Brain microvascular endothelial cell (primary cell): Measurements from ENCODE around the gene FRMPD2.

ENCODE experiments used
- DNase-seq: peaks from one replicate; pipeline ENCODE4 v3.0.0-alpha.2; 2020
- H3K27ac ChIP-seq: fragments of 250-450 bp; sonication (Bioruptor Pico); 2 replicates; pipeline ENCODE4 v1.5.1; 2020; ENCODE audit warnings: mild to moderate bottlenecking, moderate library complexity
- H3K27me3 ChIP-seq: fragments of 250-450 bp; sonication (Bioruptor Pico); replicated peaks from 2 replicates; pipeline ENCODE4 v1.5.1; 2020; ENCODE audit warnings: mild to moderate bottlenecking
- H3K36me3 ChIP-seq: fragments of 250-450 bp; sonication (Bioruptor Pico); replicated peaks from 2 replicates; pipeline ENCODE4 v1.5.1; 2020; ENCODE audit warnings: mild to moderate bottlenecking
- H3K4me3 ChIP-seq: 2 replicates; pipeline ENCODE4 v1.5.1; 2011; ENCODE audit warnings: low read depth, mild to moderate bottlenecking, control low read depth, low read length, moderate library complexity
- in situ Hi-C: cut with HindIII; loops from 2 replicates; pipeline ENCODE4 v1.10.0; 2017; ENCODE audit warnings: low sequenced_read_pairs, low pct_ligation_motif_present
- TF ChIP-seq, protein P1 (sequence below): IDR thresholded peaks from 2 replicates; pipeline ENCODE4 v1.5.1; 2011; ENCODE audit warnings: low read depth, mild to moderate bottlenecking, moderate library complexity, low read length, control low read depth, inconsistent platforms; ENCODE audit errors: missing control alignments

The FRMPD2 gene, protein sequence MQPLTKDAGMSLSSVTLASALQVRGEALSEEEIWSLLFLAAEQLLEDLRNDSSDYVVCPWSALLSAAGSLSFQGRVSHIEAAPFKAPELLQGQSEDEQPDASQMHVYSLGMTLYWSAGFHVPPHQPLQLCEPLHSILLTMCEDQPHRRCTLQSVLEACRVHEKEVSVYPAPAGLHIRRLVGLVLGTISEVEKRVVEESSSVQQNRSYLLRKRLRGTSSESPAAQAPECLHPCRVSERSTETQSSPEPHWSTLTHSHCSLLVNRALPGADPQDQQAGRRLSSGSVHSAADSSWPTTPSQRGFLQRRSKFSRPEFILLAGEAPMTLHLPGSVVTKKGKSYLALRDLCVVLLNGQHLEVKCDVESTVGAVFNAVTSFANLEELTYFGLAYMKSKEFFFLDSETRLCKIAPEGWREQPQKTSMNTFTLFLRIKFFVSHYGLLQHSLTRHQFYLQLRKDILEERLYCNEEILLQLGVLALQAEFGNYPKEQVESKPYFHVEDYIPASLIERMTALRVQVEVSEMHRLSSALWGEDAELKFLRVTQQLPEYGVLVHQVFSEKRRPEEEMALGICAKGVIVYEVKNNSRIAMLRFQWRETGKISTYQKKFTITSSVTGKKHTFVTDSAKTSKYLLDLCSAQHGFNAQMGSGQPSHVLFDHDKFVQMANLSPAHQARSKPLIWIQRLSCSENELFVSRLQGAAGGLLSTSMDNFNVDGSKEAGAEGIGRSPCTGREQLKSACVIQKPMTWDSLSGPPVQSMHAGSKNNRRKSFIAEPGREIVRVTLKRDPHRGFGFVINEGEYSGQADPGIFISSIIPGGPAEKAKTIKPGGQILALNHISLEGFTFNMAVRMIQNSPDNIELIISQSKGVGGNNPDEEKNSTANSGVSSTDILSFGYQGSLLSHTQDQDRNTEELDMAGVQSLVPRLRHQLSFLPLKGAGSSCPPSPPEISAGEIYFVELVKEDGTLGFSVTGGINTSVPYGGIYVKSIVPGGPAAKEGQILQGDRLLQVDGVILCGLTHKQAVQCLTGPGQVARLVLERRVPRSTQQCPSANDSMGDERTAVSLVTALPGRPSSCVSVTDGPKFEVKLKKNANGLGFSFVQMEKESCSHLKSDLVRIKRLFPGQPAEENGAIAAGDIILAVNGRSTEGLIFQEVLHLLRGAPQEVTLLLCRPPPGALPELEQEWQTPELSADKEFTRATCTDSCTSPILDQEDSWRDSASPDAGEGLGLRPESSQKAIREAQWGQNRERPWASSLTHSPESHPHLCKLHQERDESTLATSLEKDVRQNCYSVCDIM (N-terminal part only)

GRCh38 chr10:48274636-48275035 is at the start of gene FRMPD2:
Gene FRMPD2 (minus strand): TSS chr10:48274696. CDS start chr10:48274567, 129 bp downstream.
- TF ChIP-seq, protein P1, sequence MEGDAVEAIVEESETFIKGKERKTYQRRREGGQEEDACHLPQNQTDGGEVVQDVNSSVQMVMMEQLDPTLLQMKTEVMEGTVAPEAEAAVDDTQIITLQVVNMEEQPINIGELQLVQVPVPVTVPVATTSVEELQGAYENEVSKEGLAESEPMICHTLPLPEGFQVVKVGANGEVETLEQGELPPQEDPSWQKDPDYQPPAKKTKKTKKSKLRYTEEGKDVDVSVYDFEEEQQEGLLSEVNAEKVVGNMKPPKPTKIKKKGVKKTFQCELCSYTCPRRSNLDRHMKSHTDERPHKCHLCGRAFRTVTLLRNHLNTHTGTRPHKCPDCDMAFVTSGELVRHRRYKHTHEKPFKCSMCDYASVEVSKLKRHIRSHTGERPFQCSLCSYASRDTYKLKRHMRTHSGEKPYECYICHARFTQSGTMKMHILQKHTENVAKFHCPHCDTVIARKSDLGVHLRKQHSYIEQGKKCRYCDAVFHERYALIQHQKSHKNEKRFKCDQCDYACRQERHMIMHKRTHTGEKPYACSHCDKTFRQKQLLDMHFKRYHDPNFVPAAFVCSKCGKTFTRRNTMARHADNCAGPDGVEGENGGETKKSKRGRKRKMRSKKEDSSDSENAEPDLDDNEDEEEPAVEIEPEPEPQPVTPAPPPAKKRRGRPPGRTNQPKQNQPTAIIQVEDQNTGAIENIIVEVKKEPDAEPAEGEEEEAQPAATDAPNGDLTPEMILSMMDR = no peak
- Histone ChIP-seq H3K27me3 (no peaks in the 10 kb centered on the region), H3K27ac (no peak within 1 kb of the TSS), H3K36me3 (no peaks in the 10 kb centered on the region), H3K4me3 (no peak within 1 kb of the TSS)
- in situ Hi-C loops = no loop called here
- DNase-seq = no peak

DNA sequence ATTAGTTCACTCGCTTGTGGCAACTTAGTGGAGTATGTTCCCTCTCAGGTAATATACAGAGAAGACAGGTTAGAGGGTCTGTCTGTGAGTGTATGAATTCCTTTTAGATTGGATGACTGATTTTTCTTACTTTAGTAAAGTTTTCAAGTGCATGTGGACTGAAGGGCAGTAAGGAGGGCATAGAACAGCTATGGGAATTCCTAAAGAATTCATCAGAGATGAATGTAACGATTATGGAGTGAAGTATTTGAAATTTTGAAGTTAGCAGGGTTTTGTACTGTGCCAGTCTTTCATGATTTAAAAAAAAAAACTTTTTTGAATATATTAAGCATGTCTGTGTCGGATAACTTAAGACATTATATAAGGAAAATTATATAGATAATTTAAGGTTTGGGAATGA is 47.5 kb upstream of the FRMPD2 start:
- TF ChIP-seq, protein P1 = no peak
- Histone ChIP-seq H3K27ac (no peak overlapping the region), H3K27me3 (no peaks in the 10 kb centered on the region), H3K4me3 (no peak overlapping the region), H3K36me3 (no peaks in the 10 kb centered on the region)
- no peak for DNase-seq
- in situ Hi-C loops = no loop called here

DNA sequence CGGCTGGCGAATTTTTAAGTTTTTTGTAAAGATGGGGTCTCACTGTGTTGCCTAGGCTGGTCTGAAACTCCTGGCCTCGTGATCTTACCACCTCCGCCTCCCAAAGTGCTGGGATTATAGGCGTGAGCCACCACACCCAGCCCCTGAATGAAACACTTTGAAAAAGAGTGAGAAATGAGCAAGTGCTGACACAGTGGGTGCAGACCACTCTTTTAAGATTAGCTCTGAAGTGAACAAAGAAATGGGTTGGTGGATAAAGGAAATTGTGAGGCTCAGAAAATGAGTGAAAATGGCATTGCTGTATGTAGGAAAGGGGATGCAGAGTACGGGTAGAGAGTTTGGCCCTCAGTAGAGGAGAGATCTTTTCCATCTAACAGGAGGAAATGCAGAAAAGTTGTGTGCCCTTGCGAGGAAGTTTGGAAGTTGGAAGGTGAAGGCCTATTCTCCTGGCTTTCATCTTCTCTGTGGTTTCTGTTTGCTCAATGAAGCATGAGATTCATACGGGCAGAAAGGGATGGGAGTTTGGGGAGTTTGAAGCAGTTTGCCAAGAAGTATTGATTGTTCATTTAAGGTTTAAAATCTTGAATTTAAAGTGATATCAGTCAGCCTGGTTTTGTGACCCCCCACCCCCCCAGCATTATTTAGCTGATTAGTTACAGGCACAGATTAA is 43.0 kb upstream of the FRMPD2 start:
- DNase-seq = no peak
- Histone ChIP-seq H3K36me3 (no peaks in the 10 kb centered on the region), H3K27ac (no peak overlapping the region), H3K27me3 (no peaks in the 10 kb centered on the region), H3K4me3 (no peak overlapping the region)
- TF ChIP-seq, protein P1 = no peak
- in situ Hi-C loops = no loop called here

GRCh38 chr10:48316236-48316635 is 41.7 kb upstream of the FRMPD2 start:
- TF ChIP-seq, protein P1 = no peak
- no peaks in the 10 kb centered on the region for H3K27me3 ChIP-seq
- H3K4me3 ChIP-seq = no peak overlapping the region
- in situ Hi-C loops = no loop called here
- H3K36me3 ChIP-seq = no peaks in the 10 kb centered on the region
- no peak overlapping the region for H3K27ac ChIP-seq
- no peak for DNase-seq

- Histone ChIP-seq H3K27ac (no peak overlapping the region), H3K27me3 (no peaks in the 10 kb centered on the region), H3K4me3 (no peak overlapping the region), H3K36me3 (no peaks in the 10 kb centered on the region)
- TF ChIP-seq, protein P1 = no peak
- in situ Hi-C loops = no loop called here
- no peak for DNase-seq
These were observed 39.6 kb upstream of the FRMPD2 start for GRCh38 chr10:48314107-48314506.
